Fibroblast of lung (primary cell): ENCODE results near the gene RIC8B. TPM values are rescaled to one million over a fixed set of nuclear protein-coding genes. Genes with fewer than 3 reads are reported as not detected.

Source experiments
- DNase-seq, 2 donors: peaks; one replicate each; pipeline versions ENCODE4 v3.0.0 to v3.0.0-alpha.2; 2010; ENCODE audit warnings: low read depth in 2 of 2
- H2AFZ ChIP-seq: 2 replicates; pipeline ENCODE4 v1.5.1; 2012; ENCODE audit warnings: low read length, control low read depth, inconsistent platforms
- H3K27ac ChIP-seq: 2 replicates; pipeline ENCODE4 v1.5.1; 2011; ENCODE audit warnings: low read length, control low read depth; ENCODE audit not compliant: insufficient read depth
- H3K27me3 ChIP-seq: 2 replicates; pipeline ENCODE4 v1.5.1; 2011; ENCODE audit warnings: mild to moderate bottlenecking, low read length; ENCODE audit not compliant: control insufficient read depth, insufficient read depth
- H3K36me3 ChIP-seq: 2 replicates; pipeline ENCODE4 v1.5.1; 2011; ENCODE audit warnings: low read length; ENCODE audit not compliant: control insufficient read depth, insufficient read depth
- H3K4me1 ChIP-seq: 2 replicates; pipeline ENCODE4 v1.5.1; 2011; ENCODE audit warnings: low read length; ENCODE audit not compliant: control insufficient read depth, insufficient read depth; ENCODE audit errors: extremely low read depth
- H3K4me2 ChIP-seq: 2 replicates; pipeline ENCODE4 v1.5.1; 2011; ENCODE audit warnings: low read length, control low read depth; ENCODE audit not compliant: insufficient read depth; ENCODE audit errors: extremely low read depth
- H3K4me3 ChIP-seq, 4 experiments: fragments of 200-600 bp in 1 of 4; sonication (generic) in 1 of 4; replicated peaks in 1 of 4; 2 replicates each; pipeline ENCODE4 v1.5.1; 2011 to 2016; ENCODE audit warnings: low read length in 4 of 4, low read depth in 3 of 4, mild to moderate bottlenecking in 3 of 4, control low read depth in 2 of 4, inconsistent platforms in 1 of 4, mixed read lengths in 1 of 4; ENCODE audit not compliant: insufficient read depth in 1 of 4; ENCODE audit errors: control extremely low read depth in 1 of 4
- H3K79me2 ChIP-seq: 2 replicates; pipeline ENCODE4 v1.5.1; 2012; ENCODE audit warnings: mild to moderate bottlenecking, low read length, inconsistent platforms; ENCODE audit not compliant: control insufficient read depth, insufficient read depth
- H3K9ac ChIP-seq: 2 replicates; pipeline ENCODE4 v1.5.1; 2011; ENCODE audit warnings: mild to moderate bottlenecking, low read length, control low read depth; ENCODE audit not compliant: insufficient read depth
- H3K9me3 ChIP-seq: 2 replicates; pipeline ENCODE4 v1.5.1; 2012; ENCODE audit warnings: low read depth, low read length; ENCODE audit not compliant: control insufficient read depth, insufficient read depth
- H4K20me1 ChIP-seq: 2 replicates; pipeline ENCODE4 v1.5.1; 2011; ENCODE audit warnings: low read length; ENCODE audit not compliant: control insufficient read depth, insufficient read depth; ENCODE audit errors: extremely low read depth
- CTCF ChIP-seq, 2 donors: IDR thresholded peaks in 1 of 2; conservative IDR thresholded peaks in 1 of 2; 1 replicate in 1 of 2; 2 replicates in 1 of 2; pipeline ENCODE4 v1.5.1; 2011 to 2012; ENCODE audit warnings: low read length in 2 of 2, control low read depth in 1 of 2, inconsistent platforms in 1 of 2, low read depth in 1 of 2, mild to moderate bottlenecking in 1 of 2
- EZH2 ChIP-seq: IDR thresholded peaks from 2 replicates; pipeline ENCODE4 v1.5.1; 2012; ENCODE audit warnings: low read length, control low read depth, mild to moderate bottlenecking; ENCODE audit errors: missing control alignments
- polyA plus RNA-seq, 2 donors: library from polyadenylated mRNA; depleted of rRNA in 1 of 2; stranded (reverse) in 1 of 2; unstranded in 1 of 2; fragments of >200 nt; gene quantifications; 2 replicates each; pipeline ENCODE4 v1.2.1, GENCODE V29; 2011 to 2012; ENCODE audit warnings: missing spikeins in 1 of 2
- total RNA-seq: library from RNA; depleted of rRNA; stranded (reverse); fragments of >200 nt; gene quantifications from 2 replicates; pipeline ENCODE4 v1.2.1, GENCODE V29; 2014

Gene RIC8B
- total and polyA plus RNA-seq, 2 donors (not counting 1 experiment from before 2014, with no cell fraction given), result 9.2 to 11.6 TPM

GRCh38 chr12:106896603-106897002, 122.1 kb downstream of the RIC8B start:
- no peak overlapping the region for H3K4me2 ChIP-seq
- H3K9ac ChIP-seq, result no peak overlapping the region
- TF ChIP-seq CTCF (conservative IDR thresholded peaks at IDR 0.05 in 1 of 2, IDR thresholded peaks at IDR 0.05 in 1 of 2; ENCODE audit: low read depth in 1 of 2, low read length in 2 of 2) (no peak), EZH2 (no peak)
- H3K4me1 ChIP-seq, result no peaks in the 10 kb centered on the region
- DNase-seq, result no peak
- H3K27ac ChIP-seq, result no peak overlapping the region
- no peaks in the 10 kb centered on the region for H3K79me2 ChIP-seq
- H3K36me3 ChIP-seq, result no peaks in the 10 kb centered on the region
- H3K4me3 ChIP-seq, result no peak overlapping the region
- H4K20me1 ChIP-seq, result no peaks in the 10 kb centered on the region
- no peaks in the 10 kb centered on the region for H3K27me3 ChIP-seq
- no peak overlapping the region for H2AFZ ChIP-seq
- H3K9me3 ChIP-seq, result no peaks in the 10 kb centered on the region

GRCh38 chr12:106897082-106897481, 122.6 kb downstream of the RIC8B start:
- Histone ChIP-seq H3K36me3 (no peaks in the 10 kb centered on the region), H3K9me3 (no peaks in the 10 kb centered on the region), H3K79me2 (no peaks in the 10 kb centered on the region), H3K4me1 (no peaks in the 10 kb centered on the region), H3K9ac (no peak overlapping the region), H2AFZ (no peak overlapping the region), H3K27ac (no peak overlapping the region), H3K4me2 (no peak overlapping the region), H3K27me3 (no peaks in the 10 kb centered on the region), H4K20me1 (no peaks in the 10 kb centered on the region), H3K4me3 (no peak overlapping the region)
- DNase-seq, result peak in 1 of 2 donors; percentile 44
- TF ChIP-seq CTCF (conservative IDR thresholded peaks at IDR 0.05 in 1 of 2, IDR thresholded peaks at IDR 0.05 in 1 of 2; ENCODE audit: low read depth in 1 of 2, low read length in 2 of 2) (peak in 1 of 2 donors; percentile 9), EZH2 (no peak)

GRCh38 chr12:106897981-106898901, 123.8 kb downstream of the RIC8B start:
- TF ChIP-seq EZH2 (no peak), CTCF (conservative IDR thresholded peaks at IDR 0.05 in 1 of 2, IDR thresholded peaks at IDR 0.05 in 1 of 2; ENCODE audit: low read depth in 1 of 2, low read length in 2 of 2) (no peak)
- no peaks in the 10 kb centered on the region for H3K36me3 ChIP-seq
- no peaks in the 10 kb centered on the region for H4K20me1 ChIP-seq
- H3K9me3 ChIP-seq, result no peaks in the 10 kb centered on the region
- H3K9ac ChIP-seq, result no peak overlapping the region
- no peak overlapping the region for H2AFZ ChIP-seq
- no peaks in the 10 kb centered on the region for H3K27me3 ChIP-seq
- H3K27ac ChIP-seq, result no peak overlapping the region
- DNase-seq, result no peak
- no peaks in the 10 kb centered on the region for H3K79me2 ChIP-seq
- no peak overlapping the region for H3K4me2 ChIP-seq
- H3K4me3 ChIP-seq, result no peak overlapping the region
- H3K4me1 ChIP-seq, result peaks cover 1% of the 10 kb centered on the region
